HG02852 (cell line): Measurements from ENCODE around the gene CMPK2.
"Not testable (repeated sequence)": the region's sequence is repeated elsewhere in the genome, so short reads cannot be mapped to it uniquely, and the experiment has no call there.

Experiments used
- ATAC-seq: cut with Tn5 transposase; IDR thresholded peaks from one replicate; pipeline ENCODE4 v1.9.1; 2021; ENCODE audit warnings: mild to moderate bottlenecking, moderate library complexity; ENCODE audit not compliant: unreplicated experiment

CMPK2 gene

GRCh38 chr2:6880200-6880733, 14.6 kb upstream of the CMPK2 start:
- no peak for ATAC-seq

- no peak for ATAC-seq
Measured at GRCh38 chr2:6879011-6879410, 13.3 kb upstream of the CMPK2 start.

GRCh38 chr2:6878549-6878948, 12.8 kb upstream of the CMPK2 start:
- no peak for ATAC-seq

- ATAC-seq: peak; percentile 91
Measured at GRCh38 chr2:6877402-6878304, 11.9 kb upstream of the CMPK2 start, which contains the start of gene RSAD2. TSS of gene RSAD2 (plus strand) at chr2:6877777. CDS start at chr2:6877801, 24 bp downstream.

- no peak for ATAC-seq
Measured at GRCh38 chr2:6876309-6876708, 10.6 kb upstream of the CMPK2 start.

GRCh38 chr2:6874032-6874431, 8.3 kb upstream of the CMPK2 start:
- ATAC-seq: no peak

GRCh38 chr2:6872394-6872793, 6.7 kb upstream of the CMPK2 start:
- peak; percentile 78 for ATAC-seq

- no peak for ATAC-seq
Measured at GRCh38 chr2:6866982-6867381, 1.3 kb upstream of the CMPK2 start.

- peak; percentile 34 for ATAC-seq
Measured at GRCh38 chr2:6866275-6866671, 566 bp upstream of the CMPK2 start.

GRCh38 chr2:6864923-6865345, 773 bp downstream of the CMPK2 start:
- peak; percentile 23 for ATAC-seq

GRCh38 chr2:6864231-6864754, 1.4 kb downstream of the CMPK2 start:
- no peak for ATAC-seq

- no peak for ATAC-seq
Measured at GRCh38 chr2:6863792-6864191, 1.9 kb downstream of the CMPK2 start.

- no peak for ATAC-seq
Measured at GRCh38 chr2:6860296-6860695, 5.4 kb downstream of the CMPK2 start.

GRCh38 chr2:6858466-6859027, 7.2 kb downstream of the CMPK2 start:
- not testable (repeated sequence) for ATAC-seq

GRCh38 chr2:6856548-6856920, 9.2 kb downstream of the CMPK2 start:
- ATAC-seq: no peak

- no peak for ATAC-seq
Measured at GRCh38 chr2:6855860-6856547, 9.7 kb downstream of the CMPK2 start.

GRCh38 chr2:6854416-6854815, 11.3 kb downstream of the CMPK2 start:
- ATAC-seq: no peak

GRCh38 chr2:6852195-6852594, 13.5 kb downstream of the CMPK2 start:
- no peak for ATAC-seq

- ATAC-seq: no peak
Measured at GRCh38 chr2:6846967-6847681, 18.6 kb downstream of the CMPK2 start.

- ATAC-seq: no peak
Measured at GRCh38 chr2:6846540-6846939, 19.2 kb downstream of the CMPK2 start.

GRCh38 chr2:6845903-6846302, 19.8 kb downstream of the CMPK2 start:
- ATAC-seq: no peak
